ENCODE data around the gene CD151.
A peak's percentile ranks its signal among the peaks of the same experiment; 100 is the strongest.

The CD151 gene

DNA sequence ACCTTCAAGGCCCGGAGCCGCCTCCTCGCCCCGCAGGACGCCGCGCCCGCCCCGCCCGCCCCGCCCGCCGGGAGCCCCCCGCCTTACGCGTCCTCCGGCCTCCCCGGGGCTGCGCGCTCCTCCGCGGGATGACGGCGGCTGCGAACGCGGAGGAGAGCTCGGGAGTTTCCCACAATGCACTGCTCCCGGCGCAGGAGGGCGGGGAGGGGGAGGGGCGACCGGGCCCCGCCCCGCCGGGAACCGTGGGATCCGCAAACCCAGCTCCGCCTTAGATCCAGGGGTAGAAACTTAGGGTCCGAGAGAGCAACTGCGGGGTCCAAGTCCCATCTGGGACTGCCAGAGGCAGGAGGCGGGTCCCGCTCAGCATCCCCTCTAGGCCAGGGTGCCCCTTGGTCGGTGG is 42.8 kb upstream of the CD151 start, which contains the start of gene CEND1:
Gene CEND1 (minus strand): TSS at position 148 of the 400 bp plus-strand sequence. CDS start 1,514 bp downstream, outside the sequence.
- TF ChIP-seq, protein P1, sequence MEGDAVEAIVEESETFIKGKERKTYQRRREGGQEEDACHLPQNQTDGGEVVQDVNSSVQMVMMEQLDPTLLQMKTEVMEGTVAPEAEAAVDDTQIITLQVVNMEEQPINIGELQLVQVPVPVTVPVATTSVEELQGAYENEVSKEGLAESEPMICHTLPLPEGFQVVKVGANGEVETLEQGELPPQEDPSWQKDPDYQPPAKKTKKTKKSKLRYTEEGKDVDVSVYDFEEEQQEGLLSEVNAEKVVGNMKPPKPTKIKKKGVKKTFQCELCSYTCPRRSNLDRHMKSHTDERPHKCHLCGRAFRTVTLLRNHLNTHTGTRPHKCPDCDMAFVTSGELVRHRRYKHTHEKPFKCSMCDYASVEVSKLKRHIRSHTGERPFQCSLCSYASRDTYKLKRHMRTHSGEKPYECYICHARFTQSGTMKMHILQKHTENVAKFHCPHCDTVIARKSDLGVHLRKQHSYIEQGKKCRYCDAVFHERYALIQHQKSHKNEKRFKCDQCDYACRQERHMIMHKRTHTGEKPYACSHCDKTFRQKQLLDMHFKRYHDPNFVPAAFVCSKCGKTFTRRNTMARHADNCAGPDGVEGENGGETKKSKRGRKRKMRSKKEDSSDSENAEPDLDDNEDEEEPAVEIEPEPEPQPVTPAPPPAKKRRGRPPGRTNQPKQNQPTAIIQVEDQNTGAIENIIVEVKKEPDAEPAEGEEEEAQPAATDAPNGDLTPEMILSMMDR (IDR thresholded peaks at IDR 0.05; ENCODE audit: low read length), result no peak
- H3K9me2 ChIP-seq (ENCODE audit: low read depth, low read length), result no peaks in the 10 kb centered on the region
- peak within 1 kb of the TSS; percentile 51 for H3K4me3 ChIP-seq (ENCODE audit: low read depth, low read length, poor library complexity, severe bottlenecking)
- no peak within 1 kb of the TSS for H2AFZ ChIP-seq (ENCODE audit: low read length)
- no peaks in the 10 kb centered on the region for H4K20me1 ChIP-seq (ENCODE audit: insufficient read depth, low read length)
- peak within 1 kb of the TSS; percentile 32; the same call in 1 of the 2 replicates for H3K9ac ChIP-seq (ENCODE audit: low read length)
- H3K4me1 ChIP-seq (ENCODE audit: insufficient read depth, low read length, severe bottlenecking), result peaks cover 28% of the 10 kb centered on the region
- H3K79me2 ChIP-seq (ENCODE audit: insufficient read depth, low read length), result no peaks in the 10 kb centered on the region
- H3K36me3 ChIP-seq (ENCODE audit: insufficient read depth, low read length), result peaks cover 11% of the 10 kb centered on the region
- H3K27ac ChIP-seq (ENCODE audit: low read depth, low read length, poor library complexity, severe bottlenecking), result no peak within 1 kb of the TSS
- H3F3A ChIP-seq (ENCODE audit: insufficient read depth, low read length), result no peaks in the 10 kb centered on the region
- peak within 1 kb of the TSS; percentile 50 for H3K4me2 ChIP-seq (ENCODE audit: low read length)
- no peaks in the 10 kb centered on the region; the same call in 1 of the 2 replicates for H3K27me3 ChIP-seq (ENCODE audit: insufficient read depth, low read length)
- no peaks in the 10 kb centered on the region for H3K9me3 ChIP-seq (ENCODE audit: low read length)

- TF ChIP-seq, protein P1 (IDR thresholded peaks at IDR 0.05; ENCODE audit: low read length), result no peak
- TF ChIP-seq EZH2 (IDR thresholded peaks at IDR 0.05; ENCODE audit: borderline replicate concordance, low read length), result no peak
- Histone ChIP-seq H4K20me1 (ENCODE audit: insufficient read depth, low read length) (no peaks in the 10 kb centered on the region), H3K27me3 (ENCODE audit: insufficient read depth, low read length) (no peaks in the 10 kb centered on the region; the same call in 1 of the 2 replicates), H3K36me3 (ENCODE audit: insufficient read depth, low read length) (peaks cover 9% of the 10 kb centered on the region), H3K4me1 (ENCODE audit: insufficient read depth, low read length, severe bottlenecking) (peaks cover 38% of the 10 kb centered on the region), H3F3A (ENCODE audit: insufficient read depth, low read length) (no peaks in the 10 kb centered on the region), H3K4me3 (ENCODE audit: low read depth, low read length, poor library complexity, severe bottlenecking) (no peak overlapping the region), H2AFZ (ENCODE audit: low read length) (no peak overlapping the region), H3K27ac (ENCODE audit: low read depth, low read length, poor library complexity, severe bottlenecking) (no peak overlapping the region), H3K9me2 (ENCODE audit: low read depth, low read length) (no peaks in the 10 kb centered on the region), H3K79me2 (ENCODE audit: insufficient read depth, low read length) (no peaks in the 10 kb centered on the region), H3K9me3 (ENCODE audit: low read length) (no peaks in the 10 kb centered on the region), H3K4me2 (ENCODE audit: low read length) (no peak overlapping the region), H3K9ac (ENCODE audit: low read length) (no peak overlapping the region)
Measured at GRCh38 chr11:790721-791564, 41.8 kb upstream of the CD151 start.

DNA sequence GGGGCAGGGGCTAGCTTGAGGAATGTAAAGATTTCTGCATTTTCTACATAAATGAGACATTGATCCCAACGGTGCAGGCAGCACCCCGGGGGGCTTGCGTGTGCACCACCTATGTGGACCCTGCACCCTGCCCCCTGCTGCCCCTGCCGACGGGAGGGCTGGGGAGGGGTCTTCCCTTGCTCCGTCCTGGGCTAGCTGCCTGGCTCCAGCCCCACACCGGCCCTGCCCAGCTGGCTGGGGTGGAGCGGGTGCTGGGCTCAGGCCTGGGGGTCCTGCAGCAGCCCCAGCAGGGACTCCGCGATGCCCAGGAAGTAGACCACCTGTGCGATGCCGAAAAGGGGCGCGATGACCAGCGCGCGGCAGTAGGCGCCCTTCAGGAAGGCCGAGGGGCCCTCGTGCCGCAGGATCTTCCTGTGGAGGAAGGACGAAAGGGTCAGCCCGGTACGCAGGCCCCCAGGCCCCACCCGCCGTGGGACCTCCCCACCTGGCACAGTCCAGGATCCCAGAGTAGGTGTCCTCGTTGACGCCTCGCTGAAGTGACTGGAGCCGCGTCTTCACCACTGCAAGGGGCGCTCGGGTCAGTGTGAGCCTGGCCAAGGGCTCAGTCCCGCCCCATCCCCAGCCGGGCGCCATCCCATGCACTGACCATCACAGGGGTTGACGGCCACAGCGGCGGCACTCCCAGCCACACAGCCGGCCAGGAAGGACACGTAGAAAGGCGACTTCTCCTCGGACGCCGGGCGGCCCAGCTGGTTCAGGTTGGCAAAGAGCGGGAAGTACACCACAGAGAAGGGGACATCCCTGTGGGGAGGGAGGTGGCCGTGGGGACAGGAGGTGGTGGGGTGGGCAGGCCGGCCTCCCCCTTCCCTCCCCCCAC is 40.9 kb upstream of the CD151 start:
- H3K9me3 ChIP-seq (ENCODE audit: low read length), result no peaks in the 10 kb centered on the region
- no peaks in the 10 kb centered on the region for H3K79me2 ChIP-seq (ENCODE audit: insufficient read depth, low read length)
- no peak overlapping the region for H2AFZ ChIP-seq (ENCODE audit: low read length)
- H3K9ac ChIP-seq (ENCODE audit: low read length), result no peak overlapping the region
- TF ChIP-seq, protein P1 (IDR thresholded peaks at IDR 0.05; ENCODE audit: low read length), result no peak
- no peak for TF ChIP-seq EZH2 (IDR thresholded peaks at IDR 0.05; ENCODE audit: borderline replicate concordance, low read length)
- no peaks in the 10 kb centered on the region for H3K9me2 ChIP-seq (ENCODE audit: low read depth, low read length)
- H3F3A ChIP-seq (ENCODE audit: insufficient read depth, low read length), result no peaks in the 10 kb centered on the region
- no peak overlapping the region for H3K4me2 ChIP-seq (ENCODE audit: low read length)
- H3K36me3 ChIP-seq (ENCODE audit: insufficient read depth, low read length), result peaks cover 9% of the 10 kb centered on the region; the same call in 1 of the 2 replicates
- no peaks in the 10 kb centered on the region for H4K20me1 ChIP-seq (ENCODE audit: insufficient read depth, low read length)
- H3K27me3 ChIP-seq (ENCODE audit: insufficient read depth, low read length), result no peaks in the 10 kb centered on the region; the same call in 1 of the 2 replicates
- H3K4me1 ChIP-seq (ENCODE audit: insufficient read depth, low read length, severe bottlenecking), result peaks cover 46% of the 10 kb centered on the region
- no peak overlapping the region for H3K4me3 ChIP-seq (ENCODE audit: low read depth, low read length, poor library complexity, severe bottlenecking)
- no peak overlapping the region for H3K27ac ChIP-seq (ENCODE audit: low read depth, low read length, poor library complexity, severe bottlenecking)
